GM21825 (cell line): ENCODE data around the gene NWD2.

Source experiments
- ATAC-seq: cut with Tn5 transposase; IDR thresholded peaks from one replicate; pipeline ENCODE4 v1.9.1; 2021; ENCODE audit warnings: mild to moderate bottlenecking, moderate library complexity; ENCODE audit not compliant: unreplicated experiment

Gene NWD2

DNA sequence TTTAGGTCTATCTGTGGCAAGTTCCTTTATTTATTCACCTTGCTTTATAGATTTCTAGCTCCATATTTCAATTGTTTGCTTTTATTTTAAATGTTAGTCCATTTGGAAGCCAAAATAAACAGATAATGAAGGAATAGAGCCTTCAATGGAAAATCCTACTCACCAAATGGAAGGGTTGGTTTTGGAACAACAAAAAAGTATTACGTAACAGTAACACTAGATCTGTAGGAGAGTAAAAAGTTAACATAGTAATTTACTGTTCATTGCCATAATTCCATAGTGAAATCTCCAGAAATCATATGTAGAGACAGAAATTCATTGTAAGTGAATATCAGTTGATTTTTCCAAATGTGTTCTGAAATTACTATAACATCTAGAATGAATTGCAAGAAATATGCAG lies 34.6 kb downstream of the NWD2 start:
- no peak for ATAC-seq

DNA sequence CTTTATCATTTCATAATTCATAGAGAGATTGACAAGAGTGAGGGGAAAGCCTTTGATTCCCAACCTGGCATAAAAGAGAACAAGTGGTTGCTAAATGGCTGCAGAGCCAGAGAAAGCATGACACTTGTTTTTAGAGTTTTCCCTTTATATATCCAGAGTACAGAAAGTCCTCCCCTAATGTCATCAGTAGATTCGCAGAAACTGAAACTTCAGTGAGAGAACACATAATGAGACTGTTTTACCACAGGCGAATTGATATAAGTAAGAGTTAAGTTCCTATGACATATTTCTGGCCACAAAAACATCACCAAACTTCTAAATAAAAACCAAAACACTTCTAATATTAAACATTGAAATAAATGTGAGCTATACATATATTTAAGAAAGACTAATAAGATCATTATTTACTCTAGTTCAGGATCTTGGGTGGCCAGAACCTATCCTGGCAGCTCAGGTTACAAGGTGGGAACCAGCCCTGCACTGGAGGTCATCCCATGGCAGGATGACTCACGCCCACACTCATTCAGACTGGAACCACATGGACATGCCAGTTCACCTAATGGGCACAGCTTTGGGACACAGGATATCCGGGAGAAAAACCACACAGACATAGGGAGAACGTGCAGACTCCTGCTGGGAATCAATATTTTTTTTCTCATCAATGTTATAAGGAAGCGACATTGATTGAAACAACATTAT lies 35.5 kb downstream of the NWD2 start:
- ATAC-seq, result no peak

DNA sequence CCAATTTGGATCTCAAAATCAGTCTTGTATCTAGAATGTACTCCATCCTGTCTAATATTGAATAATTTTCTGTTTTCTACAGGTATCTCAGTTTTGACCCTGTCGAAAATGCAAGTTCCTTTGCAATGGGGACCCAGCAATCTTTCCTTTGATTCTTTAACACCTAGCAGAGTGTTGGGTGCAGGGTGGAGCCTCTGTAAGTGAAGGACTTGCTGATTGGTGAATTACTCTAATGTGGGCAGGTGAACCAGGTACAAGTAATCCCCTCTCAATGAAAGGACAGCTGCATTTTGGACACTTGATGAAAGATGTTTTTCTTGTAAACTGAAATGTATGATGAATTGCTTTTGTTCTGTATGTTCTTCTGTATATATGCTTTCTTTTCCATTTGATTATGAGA lies 54.9 kb downstream of the NWD2 start:
- ATAC-seq, result no peak

- no peak for ATAC-seq
Observed at GRCh38 chr4:37304612-37305011, 60.1 kb downstream of the NWD2 start.

- no peak for ATAC-seq
Observed at GRCh38 chr4:37305984-37306383, 61.4 kb downstream of the NWD2 start.

- no peak for ATAC-seq
Observed at GRCh38 chr4:37317104-37317643, 72.6 kb downstream of the NWD2 start.

GRCh38 chr4:37320513-37321235 lies 76.1 kb downstream of the NWD2 start:
- ATAC-seq, result no peak

DNA sequence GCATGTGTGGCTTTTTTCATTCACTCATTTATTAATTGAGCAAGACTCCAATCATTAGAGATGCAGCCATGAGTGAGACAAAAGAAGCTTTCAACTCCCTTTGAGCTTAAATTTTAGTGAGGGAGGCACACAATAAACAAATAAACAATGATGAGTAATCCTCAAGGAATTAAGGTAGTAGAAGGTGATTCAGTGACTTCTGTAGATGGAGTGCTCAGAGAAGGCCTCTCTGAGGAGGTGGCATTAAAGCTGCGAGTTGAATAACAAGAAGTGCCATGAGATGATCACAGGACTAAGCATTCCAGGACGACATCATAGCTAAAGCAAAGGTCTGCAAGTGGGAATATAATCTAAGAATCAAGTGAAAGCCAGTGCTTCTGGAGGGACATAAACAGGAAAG lies 77.6 kb downstream of the NWD2 start:
- ATAC-seq, result no peak

GRCh38 chr4:37324546-37324945 lies 80.0 kb downstream of the NWD2 start:
- no peak for ATAC-seq

DNA sequence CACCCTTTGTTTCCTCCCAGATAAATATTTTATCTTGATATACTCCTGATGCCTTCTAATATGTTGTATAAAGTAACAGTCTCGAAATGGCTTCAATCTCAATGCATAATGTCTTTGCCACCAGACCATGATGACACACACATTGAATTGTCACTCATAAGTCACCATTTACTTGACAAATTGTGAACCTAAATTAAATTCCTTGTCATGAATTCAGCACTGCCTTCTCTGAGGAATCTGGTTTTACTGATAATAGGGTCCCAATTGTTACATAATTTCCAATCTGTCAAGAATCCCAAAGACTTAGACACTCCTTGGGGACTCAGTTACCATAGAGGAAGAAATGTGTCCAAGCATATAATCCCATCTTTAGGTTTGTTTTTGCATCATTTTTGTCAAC lies 82.3 kb downstream of the NWD2 start:
- ATAC-seq, result no peak

- no peak for ATAC-seq
Observed at GRCh38 chr4:37338972-37339371, 94.4 kb downstream of the NWD2 start.

GRCh38 chr4:37358748-37359147 lies 114.2 kb downstream of the NWD2 start:
- ATAC-seq, result no peak

DNA sequence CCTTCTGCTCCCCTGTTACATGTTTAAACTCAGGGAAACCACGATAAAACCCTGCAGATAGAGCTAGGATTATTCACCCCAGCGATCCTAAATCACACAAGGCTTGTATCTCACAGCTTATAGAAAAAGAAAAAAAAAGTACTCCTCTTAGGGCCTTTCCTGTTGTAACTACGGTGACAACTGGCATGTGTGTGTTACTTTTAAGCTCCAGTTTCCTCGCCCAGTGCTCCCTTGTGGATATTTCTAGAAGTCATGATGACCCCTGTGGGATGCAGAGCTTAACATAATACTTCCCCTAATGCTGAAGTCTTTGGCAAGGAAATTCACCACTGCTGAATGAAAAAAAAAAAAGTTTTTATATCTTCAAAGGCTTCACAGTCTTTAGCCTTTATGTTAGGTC lies 114.7 kb downstream of the NWD2 start:
- ATAC-seq, result no peak

DNA sequence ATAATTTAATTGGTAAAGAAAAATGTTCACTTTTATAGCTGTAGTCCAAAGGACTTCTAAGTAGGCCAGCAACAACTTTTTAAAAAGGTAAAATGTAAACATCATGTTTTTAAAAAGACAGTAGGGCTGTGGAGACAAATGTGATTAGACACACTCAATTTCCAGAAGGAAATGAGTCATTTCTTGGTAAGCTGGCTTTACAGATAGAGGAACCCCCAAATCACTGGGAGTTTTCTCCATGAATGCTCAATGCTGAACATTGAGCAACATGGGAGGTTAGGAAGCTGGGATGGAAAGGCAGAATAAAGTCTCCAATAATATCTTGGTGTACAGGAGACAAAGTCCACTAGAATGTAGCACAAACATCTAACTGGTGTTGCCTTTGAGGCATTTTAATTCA lies 121.3 kb downstream of the NWD2 start:
- ATAC-seq, result no peak

DNA sequence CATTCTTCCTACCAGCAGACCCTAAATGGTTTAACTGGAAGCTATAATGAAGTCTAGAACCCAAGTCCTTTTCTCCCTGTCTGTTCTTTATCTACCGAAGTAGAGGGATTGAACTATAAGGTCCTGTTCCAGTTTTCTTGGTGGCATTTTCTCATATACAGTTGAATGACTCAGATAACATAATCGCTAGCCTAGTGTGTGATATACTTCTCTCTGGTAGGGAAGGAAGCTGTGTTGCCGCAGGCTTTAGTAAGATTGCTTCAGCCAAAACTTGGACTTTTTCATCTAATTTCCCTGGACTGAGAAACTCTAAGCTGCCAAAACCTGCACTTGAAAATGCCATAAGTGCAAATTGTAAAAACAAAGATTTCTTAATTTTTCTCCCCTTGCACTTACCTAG lies 123.4 kb downstream of the NWD2 start:
- no peak for ATAC-seq

DNA sequence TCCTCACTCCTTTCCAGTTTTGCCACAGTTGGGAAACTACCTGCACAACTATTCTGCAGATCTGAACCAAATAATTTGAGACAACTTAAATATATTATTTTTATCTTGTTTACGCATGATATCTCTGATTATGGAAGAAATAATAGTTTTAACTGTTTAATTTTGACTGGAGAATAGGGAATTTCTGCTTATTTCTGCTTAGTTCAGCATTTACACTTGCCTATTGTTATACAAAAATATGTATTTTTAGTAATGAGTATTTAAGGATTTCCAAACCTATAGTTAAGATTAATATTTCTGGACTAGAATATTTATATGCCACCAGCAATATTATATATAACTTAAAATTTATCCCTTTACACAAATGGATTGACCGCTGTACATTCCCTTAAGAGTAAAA lies 125.5 kb downstream of the NWD2 start:
- ATAC-seq, result no peak

- ATAC-seq, result no peak
Observed at GRCh38 chr4:37381040-37381668, 136.6 kb downstream of the NWD2 start.

DNA sequence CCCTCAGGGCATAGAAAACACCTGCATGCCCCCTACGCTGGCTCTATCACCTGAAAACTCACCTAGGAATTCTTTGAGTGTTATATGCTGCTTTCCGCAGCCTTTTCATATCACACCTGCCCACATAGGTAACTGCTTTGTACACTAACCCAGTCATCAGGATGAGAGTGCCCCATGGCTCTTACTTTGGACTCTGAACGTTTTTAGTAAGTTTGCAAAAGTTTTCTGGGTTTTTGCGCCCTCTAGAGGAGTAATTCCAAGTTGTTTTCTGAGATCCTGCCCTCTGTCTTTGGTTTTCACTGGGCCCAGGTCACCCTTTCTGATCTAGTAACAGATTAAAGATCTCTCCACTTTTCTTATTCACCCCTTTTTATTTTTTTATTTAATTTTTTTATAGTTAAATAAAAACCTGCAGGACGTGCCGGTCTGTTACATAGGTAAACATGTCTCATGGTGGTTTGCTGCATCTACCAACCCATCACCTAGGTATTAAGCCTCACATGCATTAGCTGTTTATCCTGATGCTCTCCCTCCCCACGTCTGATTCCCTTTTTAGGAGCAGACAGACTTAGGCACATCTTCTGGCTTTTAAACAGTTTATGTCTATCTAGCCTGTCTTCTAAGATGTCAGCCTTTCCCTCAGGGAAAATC lies 139.2 kb downstream of the NWD2 start:
- no peak for ATAC-seq

DNA sequence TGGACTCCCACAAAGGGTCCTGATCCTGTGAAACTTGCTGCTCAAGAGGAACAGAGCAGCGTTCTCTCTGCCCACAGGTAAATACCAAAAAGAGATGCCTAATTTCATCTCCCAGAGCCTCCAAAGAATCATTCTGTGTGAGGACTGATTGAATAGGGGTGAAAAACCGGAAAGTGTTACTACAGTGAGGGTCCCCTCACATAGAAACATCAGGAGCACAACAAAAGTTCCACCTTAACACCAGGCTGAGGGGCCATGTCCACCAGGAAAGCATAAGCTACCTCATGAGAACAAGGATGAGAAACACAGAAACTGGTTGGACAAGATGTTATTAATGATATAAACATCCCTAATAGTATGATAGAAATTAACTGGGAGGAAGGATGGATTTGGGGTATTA lies 140.9 kb downstream of the NWD2 start:
- no peak for ATAC-seq

GRCh38 chr4:37388681-37389365 lies 144.3 kb downstream of the NWD2 start:
- ATAC-seq, result no peak

GRCh38 chr4:37389366-37389765 lies 144.8 kb downstream of the NWD2 start:
- ATAC-seq, result no peak
